Left ventricle myocardium inferior (tissue), 1 donor: ENCODE data around the gene C1orf52. TPM values are rescaled to one million over a fixed set of nuclear protein-coding genes. Genes with fewer than 3 reads are reported as not detected.

Source experiments
- DNase-seq: peaks from one replicate; pipeline ENCODE4 v3.0.0-alpha.2; 2020
- H3K27ac ChIP-seq: fragments of 200-600 bp; replicated peaks from 2 replicates; pipeline ENCODE4 v1.8.0; 2021
- H3K27me3 ChIP-seq: fragments of 200-600 bp; 2 replicates; pipeline ENCODE4 v1.8.0; 2021; ENCODE audit warnings: low read depth
- H3K36me3 ChIP-seq: fragments of 200-600 bp; 2 replicates; pipeline ENCODE4 v1.8.0; 2021
- H3K4me1 ChIP-seq: fragments of 200-600 bp; 2 replicates; pipeline ENCODE4 v1.8.0; 2021
- H3K4me3 ChIP-seq: fragments of 200-600 bp; 2 replicates; pipeline ENCODE4 v1.8.0; 2021; ENCODE audit warnings: mild to moderate bottlenecking, moderate library complexity
- H3K9me3 ChIP-seq: fragments of 200-600 bp; replicated peaks from 2 replicates; pipeline ENCODE4 v1.8.0; 2021
- CTCF ChIP-seq: fragments of 200-600 bp; IDR thresholded peaks from 2 replicates; pipeline ENCODE4 v1.8.0; 2021; ENCODE audit warnings: antibody characterized with exemption, mild to moderate bottlenecking, borderline replicate concordance
- intact Hi-C: fragments of 100-400 bp; cut with micrococcal nuclease; formaldehyde crosslinking; loops from one replicate; pipeline ENCODE4 v1.11.0; 2022
- total RNA-seq: library from RNA; stranded (reverse); fragmentation: NEBNext Ultra II Directional; extraction: Animal tissue kit (Norgen Biotek cat#: 25700); gene quantifications from one replicate; pipeline ENCODE4 v1.2.1, GENCODE V29; 2021
- donor health status: DM: no; HTN: yes; CAD: no; lungs with severe emphysema.

The C1orf52 gene
- total RNA-seq, 1 donor from 2014 or later = 18.5 TPM

GRCh38 chr1:85230305-85230977, 29.0 kb downstream of the C1orf52 start:
- intact Hi-C loops = no loop called here

GRCh38 chr1:85229574-85230097, 29.8 kb downstream of the C1orf52 start:
- Histone ChIP-seq H3K4me3 (no peak overlapping the region), H3K36me3 (no peaks in the 10 kb centered on the region), H3K4me1 (peaks cover 24% of the 10 kb centered on the region), H3K9me3 (no peaks in the 10 kb centered on the region), H3K27me3 (no peaks in the 10 kb centered on the region), H3K27ac (peak overlapping the region; percentile 88)
- intact Hi-C loops = no loop called here
- no peak for DNase-seq
- TF ChIP-seq CTCF = no peak

More at GRCh38 chr1:85230305-85230977, 29.0 kb downstream of the C1orf52 start:
- Histone ChIP-seq H3K9me3 (no peaks in the 10 kb centered on the region), H3K27me3 (no peaks in the 10 kb centered on the region), H3K4me1 (peaks cover 17% of the 10 kb centered on the region), H3K27ac (peak overlapping the region; percentile 88), H3K4me3 (no peak overlapping the region), H3K36me3 (no peaks in the 10 kb centered on the region)
- peak; percentile 26 for TF ChIP-seq CTCF
- no peak for DNase-seq

GRCh38 chr1:85228972-85229371, 30.5 kb downstream of the C1orf52 start:
- intact Hi-C loops = no loop called here
- H3K9me3 ChIP-seq = no peaks in the 10 kb centered on the region
- H3K27ac ChIP-seq = peak overlapping the region; percentile 88

GRCh38 chr1:85225624-85226380, 33.7 kb downstream of the C1orf52 start:
- peaks cover 37% of the 10 kb centered on the region for H3K4me1 ChIP-seq
- peak overlapping the region; percentile 84 for H3K27ac ChIP-seq
- intact Hi-C loops = no loop called here

More at GRCh38 chr1:85228972-85229371, 30.5 kb downstream of the C1orf52 start:
- no peak overlapping the region for H3K4me3 ChIP-seq
- no peaks in the 10 kb centered on the region for H3K36me3 ChIP-seq
- no peaks in the 10 kb centered on the region for H3K27me3 ChIP-seq
- DNase-seq = no peak
- TF ChIP-seq CTCF = no peak
- H3K4me1 ChIP-seq = peaks cover 30% of the 10 kb centered on the region

More at GRCh38 chr1:85225624-85226380, 33.7 kb downstream of the C1orf52 start:
- Histone ChIP-seq H3K36me3 (no peaks in the 10 kb centered on the region), H3K4me3 (no peak overlapping the region), H3K27me3 (no peaks in the 10 kb centered on the region), H3K9me3 (no peaks in the 10 kb centered on the region)
- no peak for TF ChIP-seq CTCF
- DNase-seq = no peak
